MV-4-11 (cell line): ENCODE measurements around the gene FAM9C.
"Not testable (repeated sequence)": the region's sequence is repeated elsewhere in the genome, so short reads cannot be mapped to it uniquely, and the experiment has no call there.

ENCODE experiments used
- DNase-seq: peaks from one replicate; lab custom pipeline; 2025; lab: John Stamatoyannopoulos, UW

Gene FAM9C

DNA sequence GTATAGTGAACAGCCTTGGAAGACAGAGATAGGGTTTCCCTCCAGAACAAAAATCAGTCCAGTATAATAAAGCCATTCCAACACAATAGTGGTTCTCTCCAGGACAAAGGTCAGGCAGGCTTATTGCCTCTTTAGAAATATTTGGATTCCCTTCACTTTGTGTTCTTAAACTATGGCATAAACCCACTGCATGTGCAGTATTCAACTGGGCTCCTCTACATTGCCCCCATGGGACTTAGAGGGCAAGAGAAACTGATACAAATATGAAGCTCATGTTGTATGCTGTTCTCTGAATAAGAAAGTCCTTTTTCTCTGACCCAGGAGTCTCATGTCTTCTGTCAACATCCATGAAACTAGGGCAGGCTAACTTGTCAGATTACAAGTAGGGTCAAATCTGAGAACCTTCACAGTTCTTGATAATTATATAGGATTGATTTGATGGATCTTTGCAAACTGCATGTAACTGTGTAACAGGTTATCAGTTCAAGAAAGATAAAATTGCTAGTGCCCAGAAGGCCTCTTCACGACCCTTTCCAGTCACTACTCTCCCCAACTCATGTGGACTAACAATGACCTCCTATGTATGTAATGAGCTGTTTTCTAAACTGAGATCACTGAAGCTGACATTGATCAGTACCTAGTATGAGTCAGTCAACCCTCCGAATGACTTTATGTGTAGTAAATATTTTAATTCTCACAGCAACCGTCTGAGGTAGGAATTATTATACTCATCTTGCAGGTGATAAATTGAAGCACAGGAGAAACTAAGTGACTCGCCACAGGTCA lies 31.9 kb upstream of the FAM9C start:
- DNase-seq = no peak

DNA sequence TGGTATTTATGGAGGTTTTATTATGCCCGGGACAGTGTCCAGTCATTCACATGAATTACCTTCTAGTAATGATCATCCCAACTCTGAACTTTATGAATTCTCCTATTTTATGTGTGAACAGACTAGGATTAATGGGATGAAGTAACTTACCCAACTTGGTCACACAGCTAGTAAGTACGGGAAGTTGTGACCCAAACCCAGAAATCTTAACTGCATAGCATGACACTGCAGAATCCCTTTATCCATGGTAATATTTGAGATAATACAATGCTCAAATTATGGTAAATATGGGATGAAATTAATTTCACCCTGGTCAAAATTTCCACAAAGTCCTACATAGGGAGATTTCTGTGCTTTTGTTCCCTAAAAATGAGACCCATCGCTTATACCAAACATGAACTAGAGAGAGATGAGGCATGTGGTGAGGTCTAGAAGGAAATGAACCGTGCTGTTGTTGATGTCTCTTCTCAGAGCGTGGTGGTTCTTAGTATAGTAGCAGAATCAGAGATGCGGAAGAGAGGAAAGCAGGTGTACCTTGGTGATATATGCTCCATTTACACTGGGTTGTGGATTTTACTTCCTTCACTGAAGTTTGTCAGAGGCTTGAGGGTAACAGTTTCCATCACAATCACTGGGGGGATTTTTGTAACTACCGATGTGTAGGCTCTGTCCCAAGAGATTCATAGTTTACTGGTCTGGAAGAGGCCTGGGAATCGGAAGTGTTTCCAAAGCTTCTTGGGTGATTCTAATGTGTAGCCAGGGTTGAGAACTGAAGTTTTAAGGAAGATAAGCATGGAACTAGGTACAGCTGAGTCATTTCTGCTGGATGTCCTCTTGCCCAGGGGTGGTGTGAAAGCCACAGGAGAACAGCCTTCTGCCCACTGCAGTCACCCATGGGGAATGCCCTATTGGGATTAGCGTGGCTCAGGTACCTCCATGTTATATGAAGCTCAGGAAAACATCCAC lies 30.2 kb upstream of the FAM9C start:
- DNase-seq = no peak

DNA sequence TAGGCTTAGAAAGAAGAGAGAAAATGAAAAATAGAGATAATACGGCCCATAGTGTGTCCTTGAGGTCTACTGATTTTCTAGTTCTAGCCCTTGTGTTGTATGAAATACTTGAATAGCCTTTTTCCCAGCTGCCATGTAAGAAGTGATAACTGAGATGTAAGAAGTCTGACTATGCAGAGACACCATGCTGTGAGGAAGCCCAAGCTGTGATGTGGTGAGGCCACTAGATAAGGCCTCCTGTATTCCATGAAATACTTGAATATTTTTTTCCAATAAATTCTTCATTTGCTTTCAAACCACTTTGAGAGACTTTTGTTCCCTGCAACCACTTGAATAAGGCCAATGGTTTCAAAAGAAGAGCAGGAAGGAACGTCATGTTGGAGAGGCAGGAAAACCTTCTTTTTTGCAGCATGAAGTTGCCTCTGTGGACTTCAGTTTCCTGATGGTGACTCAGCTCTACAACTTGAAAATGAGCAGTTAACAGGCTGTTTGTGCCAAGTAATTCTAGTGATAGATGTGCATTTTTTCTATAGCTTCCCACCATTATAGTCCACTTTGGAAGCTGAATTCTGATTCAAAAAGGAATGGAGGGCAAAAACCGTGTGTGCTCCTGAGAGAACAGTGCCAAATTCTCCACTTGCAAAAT lies 25.5 kb upstream of the FAM9C start:
- no peak for DNase-seq

DNA sequence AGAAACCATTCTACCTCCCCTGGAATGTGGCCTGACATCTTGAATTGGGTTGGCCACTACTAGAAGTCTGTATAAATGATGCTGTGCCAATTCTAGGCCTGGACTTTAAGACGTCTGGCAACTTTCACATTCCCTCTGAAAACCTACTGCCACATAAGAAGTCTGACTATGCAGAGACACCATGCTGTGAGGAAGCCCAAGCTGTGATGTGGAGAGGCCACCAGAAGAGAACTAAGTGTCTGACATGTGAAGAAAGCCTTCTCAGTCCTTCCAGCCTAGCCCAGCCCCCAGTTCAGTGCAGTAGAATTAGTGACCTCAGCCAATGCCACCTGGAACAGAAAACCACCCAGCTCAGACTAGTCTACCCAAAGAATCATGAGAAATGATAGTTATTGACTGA lies 24.2 kb upstream of the FAM9C start:
- no peak for DNase-seq

- DNase-seq = no peak
These were observed 23.4 kb upstream of the FAM9C start for GRCh38 chrX:13067773-13068172.

GRCh38 chrX:13066391-13066790 lies 22.0 kb upstream of the FAM9C start:
- no peak for DNase-seq

DNA sequence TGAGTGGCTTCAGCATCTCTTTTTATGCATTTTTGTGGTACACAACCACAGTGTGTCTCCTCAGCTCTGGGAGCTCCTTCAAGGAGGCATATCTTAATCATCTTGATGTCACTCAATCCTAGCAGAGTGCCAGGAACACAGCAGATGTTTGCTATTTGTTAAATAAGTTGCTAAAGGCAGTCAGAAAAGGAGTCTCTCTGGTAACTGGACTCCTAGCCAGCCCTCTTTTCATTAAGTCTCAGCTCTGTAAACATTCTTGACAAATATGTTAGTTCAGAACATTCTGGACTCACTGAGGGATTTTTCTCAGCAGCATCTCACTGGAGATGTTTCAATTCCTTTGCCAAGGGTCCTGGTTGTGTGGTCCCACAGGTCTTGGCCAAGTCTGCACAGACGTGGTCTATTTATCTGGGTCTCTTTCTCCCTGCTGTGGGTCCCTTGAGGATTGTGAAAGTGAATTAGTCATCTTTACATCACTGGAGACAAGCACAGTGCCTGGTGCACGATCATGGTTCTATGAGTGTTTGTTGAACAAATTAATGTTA lies 20.3 kb upstream of the FAM9C start:
- peak; percentile 9 for DNase-seq

GRCh38 chrX:13063124-13063523 lies 18.7 kb upstream of the FAM9C start:
- DNase-seq = not testable (repeated sequence)

DNA sequence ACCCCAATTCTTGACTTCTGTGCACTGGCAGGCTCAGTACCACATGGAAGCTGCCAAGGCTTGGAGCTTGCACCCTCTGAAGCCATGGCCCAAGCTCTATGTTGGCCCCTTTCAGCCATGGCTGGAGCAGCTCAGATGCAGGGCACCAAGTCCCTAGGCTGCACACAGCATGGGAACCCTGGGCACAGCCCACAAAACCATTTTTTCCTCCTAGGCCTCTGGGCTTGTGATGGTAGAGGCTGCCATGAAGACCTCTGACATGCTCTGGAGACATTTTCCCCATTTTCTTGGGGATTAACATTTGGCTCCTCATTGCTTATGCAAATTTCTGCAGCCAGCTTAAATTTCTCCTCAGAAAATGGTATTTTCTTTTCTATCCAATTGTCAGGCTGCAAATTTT lies 17.9 kb upstream of the FAM9C start:
- DNase-seq = not testable (repeated sequence)

GRCh38 chrX:13061215-13061708 lies 16.8 kb upstream of the FAM9C start:
- DNase-seq = not testable (repeated sequence)

- DNase-seq = peak; percentile 58
These were observed 15.4 kb upstream of the FAM9C start for GRCh38 chrX:13059637-13060499.

GRCh38 chrX:13055486-13055885 lies 11.1 kb upstream of the FAM9C start:
- no peak for DNase-seq

GRCh38 chrX:13053171-13053570 lies 8.8 kb upstream of the FAM9C start:
- no peak for DNase-seq

- peak; percentile 19 for DNase-seq
These were observed 7.2 kb upstream of the FAM9C start for GRCh38 chrX:13051529-13052172.

DNA sequence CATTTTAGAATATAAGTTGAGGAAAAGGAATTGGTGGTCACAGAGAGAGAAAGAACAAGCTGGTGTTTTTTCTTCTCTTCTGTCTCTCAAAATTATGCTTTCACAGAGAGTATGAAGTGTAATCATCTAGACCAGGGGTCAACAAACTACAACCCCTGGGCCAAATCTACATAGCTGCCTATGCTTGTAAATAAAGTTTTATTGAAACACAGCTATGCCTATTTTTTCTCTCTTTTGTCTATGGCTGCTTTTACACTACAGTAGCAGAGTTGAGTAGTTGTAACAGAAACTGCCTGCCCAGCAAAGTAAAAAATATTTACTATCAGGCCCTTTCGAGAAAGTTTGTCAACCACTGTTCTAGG lies 6.7 kb upstream of the FAM9C start:
- no peak for DNase-seq

- DNase-seq = no peak
These were observed 5.7 kb upstream of the FAM9C start for GRCh38 chrX:13050151-13050550.

DNA sequence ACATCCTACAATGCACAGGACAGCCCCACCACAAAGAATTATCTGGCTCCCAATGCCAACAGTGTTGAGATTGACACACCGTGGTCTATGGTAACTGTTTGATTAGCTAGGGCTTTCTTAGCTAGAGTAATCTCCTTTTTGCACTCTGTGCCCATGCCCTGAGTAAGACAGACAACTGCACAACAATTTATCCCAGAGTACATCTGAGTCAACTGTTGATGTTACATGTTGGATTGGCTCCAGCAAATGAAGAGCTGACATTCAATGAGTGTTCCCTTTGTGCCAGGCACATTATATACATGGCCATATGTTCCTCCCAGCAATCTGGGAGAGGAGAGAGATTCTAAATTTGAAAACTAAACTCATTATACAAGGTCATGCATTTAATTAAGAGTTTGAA lies 3.9 kb upstream of the FAM9C start:
- DNase-seq = no peak

GRCh38 chrX:13047759-13048158 lies 3.3 kb upstream of the FAM9C start:
- DNase-seq = no peak

GRCh38 chrX:13046141-13046855 lies 1.9 kb upstream of the FAM9C start:
- no peak for DNase-seq

GRCh38 chrX:13043938-13044337 lies 482 bp downstream of the FAM9C start:
- DNase-seq = no peak
